OCI-LY7 (cell line): ENCODE results near the gene CDK2AP2. TPM values are rescaled to one million over a fixed set of nuclear protein-coding genes. Genes with fewer than 3 reads are reported as not detected.

ENCODE experiments used
- BruUV-seq: library from RNA; stranded (reverse); fragments of 400-500 nt; replicated peaks from 2 replicates; lab custom pipeline; 2021; lab: Mats Ljungman, UMichigan
- CTCF ChIA-PET: fragments of 300-600 bp; sonication (Branson Sonifier 250); formaldehyde crosslinking; loops from one replicate; lab custom pipeline; 2022; ENCODE audit warnings: antibody characterized with exemption; ENCODE audit not compliant: unreplicated experiment; lab: Charles Lee
- POLR2A ChIA-PET: fragments of 300-600 bp; sonication (Branson Sonifier 250); formaldehyde crosslinking; loops from one replicate; lab custom pipeline; 2022; ENCODE audit warnings: antibody characterized with exemption; lab: Charles Lee
- DNase-seq: peaks from one replicate; pipeline ENCODE4 v3.0.0-alpha.2; 2015; ENCODE audit warnings: low spot score
- H2AFZ ChIP-seq: fragments of 200-600 bp; sonication (generic), shearing (Covaris generic); 2 replicates; pipeline ENCODE4 v1.6.1; 2014; ENCODE audit warnings: mild to moderate bottlenecking, antibody characterized with exemption, low read length, moderate library complexity
- H3K27ac ChIP-seq: fragments of 200-600 bp; sonication (generic); 2 replicates; pipeline ENCODE4 v1.5.1; 2014; ENCODE audit warnings: mixed run types, low read depth, mild to moderate bottlenecking, moderate library complexity, low read length, inconsistent platforms; ENCODE audit not compliant: poor library complexity, severe bottlenecking
- H3K36me3 ChIP-seq: fragments of 200-600 bp; sonication (generic); 2 replicates; pipeline ENCODE4 v1.6.1; 2014; ENCODE audit warnings: mild to moderate bottlenecking, antibody characterized with exemption, low read length, moderate library complexity, mixed read lengths; ENCODE audit not compliant: insufficient read depth
- H3K4me1 ChIP-seq: fragments of 200-600 bp; sonication (generic); 2 replicates; pipeline ENCODE4 v1.5.1; 2014; ENCODE audit warnings: mild to moderate bottlenecking, low read length; ENCODE audit not compliant: insufficient read depth, poor library complexity, severe bottlenecking
- H3K4me2 ChIP-seq: fragments of 200-600 bp; sonication (generic); 2 replicates; pipeline ENCODE4 v1.6.1; 2014; ENCODE audit warnings: mild to moderate bottlenecking, low read length
- H3K4me3 ChIP-seq: fragments of 200-600 bp; sonication (generic); 2 replicates; pipeline ENCODE4 v1.5.1; 2014; ENCODE audit warnings: mild to moderate bottlenecking, low read depth, low read length; ENCODE audit not compliant: poor library complexity, severe bottlenecking
- H3K79me2 ChIP-seq: fragments of 200-600 bp; sonication (generic); 2 replicates; pipeline ENCODE4 v1.6.1; 2016; ENCODE audit warnings: low read depth, mild to moderate bottlenecking, low read length, moderate library complexity, mixed read lengths; ENCODE audit not compliant: insufficient read depth
- H3K9me2 ChIP-seq: fragments of 200-600 bp; sonication (generic); 2 replicates; pipeline ENCODE4 v1.6.1; 2016; ENCODE audit warnings: mild to moderate bottlenecking, low read length, mixed read lengths; ENCODE audit not compliant: insufficient read depth
- H3K9me3 ChIP-seq: fragments of 200-600 bp; sonication (generic); 2 replicates; pipeline ENCODE4 v1.6.1; 2014; ENCODE audit warnings: mild to moderate bottlenecking, mixed run types, low read length, mixed read lengths
- H4K20me1 ChIP-seq: fragments of 200-600 bp; sonication (generic); 2 replicates; pipeline ENCODE4 v1.6.1; 2014; ENCODE audit warnings: mild to moderate bottlenecking, antibody characterized with exemption, low read length, moderate library complexity, mixed read lengths; ENCODE audit not compliant: insufficient read depth
- CTCF ChIP-seq: fragments of 200-600 bp; sonication (generic); conservative IDR thresholded peaks from 2 replicates; pipeline ENCODE4 v1.5.1; 2014; ENCODE audit warnings: mild to moderate bottlenecking, antibody characterized with exemption, low read length, moderate library complexity, mixed read lengths
- EZH2phosphoT487 ChIP-seq: fragments of 200-600 bp; sonication (generic); IDR thresholded peaks from 2 replicates; pipeline ENCODE4 v1.6.1; 2018; ENCODE audit warnings: low read depth, borderline replicate concordance, mild to moderate bottlenecking, mixed run types, antibody characterized with exemption, low read length, moderate library complexity, mixed read lengths
- intact Hi-C: fragments of 100-400 bp; cut with micrococcal nuclease; formaldehyde crosslinking; loops from one replicate; pipeline ENCODE4 v1.10.0; 2022; ENCODE audit not compliant: unreplicated experiment
- total RNA-seq, 2 experiments: library from RNA; depleted of rRNA in 1 of 2; stranded (reverse); fragments of >200 nt in 1 of 2; shearing (Covaris generic) in 1 of 2; gene quantifications; 2 replicates each; pipeline ENCODE4 v1.2.3, GENCODE V29; 2014 to 2022

CDK2AP2 gene
- total RNA-seq, 2 experiments from 2014 or later: 71.5 to 90.2 TPM

- Histone ChIP-seq H3K36me3 (no peaks in the 10 kb centered on the region), H3K4me3 (no peak overlapping the region), H3K9me3 (no peaks in the 10 kb centered on the region), H3K4me1 (no peaks in the 10 kb centered on the region), H2AFZ (no peak overlapping the region), H3K27ac (no peak overlapping the region), H3K79me2 (no peaks in the 10 kb centered on the region), H3K4me2 (no peak overlapping the region), H4K20me1 (no peaks in the 10 kb centered on the region), H3K9me2 (no peaks in the 10 kb centered on the region)
- TF ChIP-seq EZH2phosphoT487 (no peak), CTCF (no peak)
- CTCF ChIA-PET: no interaction called here
- DNase-seq: no peak
- intact Hi-C loops: no loop called here
- POLR2A ChIA-PET: no interaction called here
- BruUV-seq: no TSS peak
Observed at GRCh38 chr11:67522338-67522737, 14.4 kb upstream of the CDK2AP2 start.

- ChIA-PET CTCF (no interaction called here), POLR2A (no interaction called here)
- Histone ChIP-seq H3K9me2 (no peaks in the 10 kb centered on the region), H3K27ac (no peak overlapping the region), H3K9me3 (no peaks in the 10 kb centered on the region), H3K79me2 (no peaks in the 10 kb centered on the region), H2AFZ (no peak overlapping the region), H3K4me1 (no peaks in the 10 kb centered on the region), H3K36me3 (no peaks in the 10 kb centered on the region), H4K20me1 (no peaks in the 10 kb centered on the region), H3K4me3 (no peak overlapping the region), H3K4me2 (no peak overlapping the region)
- no TSS peak for BruUV-seq
- intact Hi-C loops: no loop called here
- DNase-seq: no peak
- TF ChIP-seq CTCF (no peak), EZH2phosphoT487 (no peak)
Observed at GRCh38 chr11:67521924-67522323, 14.0 kb upstream of the CDK2AP2 start.

- BruUV-seq: no TSS peak
- Histone ChIP-seq H3K9me3 (no peaks in the 10 kb centered on the region), H3K79me2 (no peaks in the 10 kb centered on the region), H3K4me3 (no peak overlapping the region), H3K4me2 (no peak overlapping the region), H3K9me2 (no peaks in the 10 kb centered on the region), H2AFZ (no peak overlapping the region), H3K4me1 (no peaks in the 10 kb centered on the region), H3K27ac (no peak overlapping the region), H3K36me3 (no peaks in the 10 kb centered on the region), H4K20me1 (no peaks in the 10 kb centered on the region)
- no peak for TF ChIP-seq EZH2phosphoT487
- POLR2A ChIA-PET: interaction anchor here (0.6 kb wide), 1 partner anchor 717 kb away, joined by 3 read pairs; no protein-coding TSS in a partner anchor
- DNase-seq: no peak
- CTCF ChIA-PET: no interaction called here
- intact Hi-C loops: no loop called here
Observed at GRCh38 chr11:67520856-67521824, 13.2 kb upstream of the CDK2AP2 start.
